ENCODE results near the gene SLX4IP.

DNA sequence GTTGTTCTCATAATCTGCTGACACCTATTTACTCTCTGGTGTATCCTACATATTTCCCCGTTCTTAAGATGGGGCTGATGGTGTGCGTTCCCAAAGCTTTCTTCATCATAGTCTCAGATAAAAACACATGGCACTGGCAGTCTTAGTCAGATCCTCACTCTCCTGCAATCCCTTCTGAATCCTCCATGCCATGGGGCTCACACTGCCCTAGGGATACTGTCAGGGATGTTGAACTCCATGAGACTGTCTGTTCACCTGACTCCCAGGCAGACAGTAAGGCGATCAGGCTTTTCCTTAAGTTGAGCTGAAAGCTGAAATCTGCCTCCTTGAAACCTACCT is 76.0 kb downstream of the SLX4IP start:
- TF ChIP-seq CTCF (conservative IDR thresholded peaks at IDR 0.05; ENCODE audit: low read depth, low read length), result no peak
- no peak for TF ChIP-seq EZH2phosphoT487 (IDR thresholded peaks at IDR 0.05; ENCODE audit: borderline replicate concordance, low read length)

Data from PC-3 (cell line).